GM19240 (cell line): ENCODE data around the gene USP35.
"Not testable (repeated sequence)": the region's sequence is repeated elsewhere in the genome, so short reads cannot be mapped to it uniquely, and the experiment has no call there.

Experiments used
- DNase-seq: peaks from one replicate; pipeline ENCODE4 v3.0.0; 2011; ENCODE audit warnings: low spot score; ENCODE audit not compliant: insufficient read length

Gene USP35

DNA sequence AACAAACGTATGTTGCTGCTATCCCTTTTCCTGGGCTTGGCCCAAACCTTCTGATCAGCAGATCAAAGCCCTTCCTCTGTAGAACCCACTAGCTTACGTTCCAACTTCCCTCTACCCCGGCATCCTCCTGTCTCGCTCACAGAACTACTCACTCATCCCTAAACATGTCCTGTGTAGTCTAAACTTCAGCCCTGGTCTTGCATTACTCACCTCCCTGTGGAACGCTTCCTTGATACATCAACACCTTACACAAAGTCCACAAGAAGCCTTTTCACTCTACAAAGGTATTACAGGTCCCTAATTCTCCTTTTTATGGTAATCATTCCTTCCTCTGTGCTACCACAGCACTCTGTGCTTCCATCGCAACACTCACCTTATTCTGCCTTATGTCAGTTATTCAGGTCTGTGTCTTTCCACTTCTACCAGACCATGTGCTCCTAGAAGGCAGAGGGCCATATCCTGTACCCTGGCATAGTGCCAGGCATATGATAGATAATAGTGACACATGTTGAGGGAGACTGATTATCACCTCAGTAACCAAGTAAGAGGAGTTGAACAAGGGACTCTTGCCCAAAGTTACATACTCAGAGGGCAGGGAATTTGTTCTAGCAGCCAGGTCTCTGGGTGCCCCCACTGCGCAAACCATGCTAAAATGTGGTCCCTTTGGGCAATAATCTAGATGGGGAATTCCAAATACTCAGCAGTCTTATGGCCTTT lies 41.6 kb downstream of the USP35 start:
- no peak for DNase-seq

- no peak for DNase-seq
These were observed 43.3 kb downstream of the USP35 start for GRCh38 chr11:78231962-78232501.

GRCh38 chr11:78233046-78233445 lies 44.3 kb downstream of the USP35 start:
- DNase-seq: not testable (repeated sequence)

DNA sequence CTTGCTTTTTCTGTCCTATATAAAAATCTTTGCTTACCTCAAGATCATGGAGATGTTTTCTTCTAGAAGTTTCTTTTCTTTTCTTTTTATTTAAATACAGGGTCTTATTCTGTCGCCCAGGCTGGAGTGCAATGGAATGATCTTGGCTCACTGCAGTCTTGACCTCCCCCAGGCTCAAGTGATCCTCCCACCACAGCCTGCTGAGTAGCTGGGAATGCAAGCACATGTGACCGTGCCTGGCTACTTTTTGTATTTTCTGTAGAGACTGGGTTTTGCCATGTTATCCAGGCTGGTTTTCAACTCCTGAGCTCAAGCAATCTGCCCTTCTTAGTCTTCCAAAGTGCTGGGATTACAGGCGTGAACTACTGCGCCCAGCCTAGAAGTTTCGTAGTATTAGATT lies 45.3 kb downstream of the USP35 start:
- DNase-seq: no peak

GRCh38 chr11:78237293-78238046 lies 48.8 kb downstream of the USP35 start:
- no peak for DNase-seq

DNA sequence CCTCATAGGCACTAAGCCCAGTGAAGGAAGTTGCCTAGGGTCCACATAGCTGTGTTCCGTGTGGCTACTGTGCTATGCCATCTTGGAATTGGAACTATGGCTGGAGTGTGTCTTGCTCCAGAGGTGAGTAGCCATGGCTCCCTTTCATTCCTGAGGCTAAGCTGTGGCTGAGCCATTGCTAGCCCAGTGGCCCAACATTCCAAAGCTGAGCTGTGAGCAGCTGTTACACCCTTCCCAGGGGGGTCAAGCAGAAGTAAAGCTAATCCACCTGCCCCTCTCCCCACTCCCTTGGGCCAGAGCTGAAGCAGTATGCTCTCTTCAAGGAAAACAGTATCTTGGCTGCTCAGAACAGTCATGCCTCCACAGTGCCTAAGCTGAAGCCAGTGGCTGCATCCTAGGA lies 51.1 kb downstream of the USP35 start:
- no peak for DNase-seq

GRCh38 chr11:78241475-78241874 lies 52.8 kb downstream of the USP35 start:
- DNase-seq: no peak

- DNase-seq: no peak
These were observed 55.4 kb downstream of the USP35 start for GRCh38 chr11:78244080-78244479.

DNA sequence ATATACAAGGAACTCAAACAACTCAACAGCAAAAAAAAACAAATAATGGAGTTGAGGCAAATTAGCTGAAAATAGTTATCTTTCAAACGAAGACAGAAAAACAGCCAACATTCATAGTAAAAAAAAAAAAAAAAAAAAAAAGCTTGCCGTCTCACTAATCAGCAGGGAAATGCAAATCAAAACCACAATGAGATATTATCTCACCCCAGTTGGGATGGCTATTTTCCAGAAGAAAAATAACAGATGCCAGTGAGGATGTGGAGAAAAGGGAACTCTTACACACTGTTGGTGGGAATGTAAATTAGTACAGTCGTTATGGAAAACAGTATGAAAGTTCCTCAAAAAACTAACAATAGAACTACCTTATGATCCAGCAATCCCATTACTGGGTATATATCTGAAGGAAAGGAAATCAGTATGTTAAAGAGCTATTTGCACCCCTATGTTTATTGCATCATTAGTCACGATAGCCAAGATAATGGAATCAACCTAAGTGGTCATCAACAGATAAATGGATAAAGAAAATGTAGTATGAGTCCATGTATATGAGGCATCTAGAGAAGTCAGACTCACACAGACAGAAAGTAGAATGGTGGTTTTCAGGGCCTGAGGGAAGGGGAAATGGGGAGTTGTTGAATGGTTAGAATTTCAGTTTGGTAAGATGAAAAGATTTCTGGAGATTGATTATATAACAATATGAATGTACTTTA lies 56.0 kb downstream of the USP35 start:
- DNase-seq: no peak

DNA sequence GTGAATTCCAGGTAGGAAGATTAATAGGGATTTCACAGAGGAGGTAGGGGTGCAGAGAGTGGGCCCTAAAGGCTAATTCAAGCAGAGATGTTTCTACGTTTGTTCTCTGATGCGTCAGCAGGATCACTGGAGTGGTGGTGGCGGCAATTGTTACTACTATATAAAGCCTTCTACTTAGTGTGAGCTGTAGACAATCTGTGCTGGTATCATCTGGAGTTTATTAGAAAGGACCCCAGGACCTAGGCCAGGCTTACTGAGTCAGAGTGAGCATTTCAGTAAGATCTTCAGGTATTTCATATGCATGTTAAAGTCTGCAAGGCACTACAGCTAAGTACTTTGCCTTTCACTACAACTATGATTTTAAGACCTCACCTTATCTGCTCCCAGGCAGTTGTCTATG lies 59.5 kb downstream of the USP35 start:
- DNase-seq: no peak

DNA sequence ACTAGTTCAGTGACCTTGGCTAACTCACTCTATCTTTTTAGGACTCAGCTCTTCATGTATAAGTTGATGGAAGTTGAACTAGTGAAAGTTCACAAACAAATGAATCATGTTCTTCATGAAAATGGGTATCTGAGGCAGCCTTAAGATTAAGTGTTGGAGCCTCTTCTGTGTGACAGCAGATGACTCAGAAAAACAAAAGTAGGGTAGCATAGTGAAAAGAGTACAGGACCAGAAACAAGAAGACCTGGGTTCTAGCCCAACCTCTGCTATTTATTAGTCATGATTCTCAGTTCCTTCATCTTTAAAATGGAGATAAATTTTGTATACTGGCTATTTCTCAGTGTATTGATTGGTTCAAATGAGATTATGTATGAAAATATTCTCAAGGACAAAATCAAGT lies 60.2 kb downstream of the USP35 start:
- DNase-seq: no peak

GRCh38 chr11:78250099-78250498 lies 61.4 kb downstream of the USP35 start:
- DNase-seq: no peak

- no peak for DNase-seq
These were observed 62.5 kb downstream of the USP35 start for GRCh38 chr11:78251083-78251775.

- DNase-seq: no peak
These were observed 65.1 kb downstream of the USP35 start for GRCh38 chr11:78253797-78254196.

DNA sequence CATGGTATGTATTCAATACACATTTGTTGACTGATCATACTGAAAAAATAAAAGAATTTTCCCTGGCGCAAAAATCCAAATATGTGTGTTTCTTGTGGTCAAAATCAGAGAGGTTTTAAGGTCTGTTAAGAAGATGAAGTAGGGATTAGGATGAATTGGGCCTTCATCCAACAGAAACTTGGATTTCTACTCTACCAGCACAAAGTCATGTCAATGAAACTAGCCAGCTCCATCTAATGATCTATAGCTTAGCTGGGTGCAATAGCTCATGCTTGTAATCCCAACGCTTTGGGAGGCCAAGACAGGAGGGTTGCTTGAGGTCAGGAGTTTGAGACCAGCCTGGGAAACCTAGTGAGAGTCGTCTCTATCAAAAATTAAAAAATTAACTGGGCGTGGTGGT lies 65.5 kb downstream of the USP35 start:
- DNase-seq: no peak

GRCh38 chr11:78255919-78256318 lies 67.2 kb downstream of the USP35 start:
- DNase-seq: no peak

GRCh38 chr11:78256962-78257361 lies 68.2 kb downstream of the USP35 start:
- no peak for DNase-seq

- no peak for DNase-seq
These were observed 68.9 kb downstream of the USP35 start for GRCh38 chr11:78257654-78258053.

- no peak for DNase-seq
These were observed 71.2 kb downstream of the USP35 start for GRCh38 chr11:78259777-78260487.

GRCh38 chr11:78261367-78261766 lies 72.6 kb downstream of the USP35 start:
- DNase-seq: no peak

DNA sequence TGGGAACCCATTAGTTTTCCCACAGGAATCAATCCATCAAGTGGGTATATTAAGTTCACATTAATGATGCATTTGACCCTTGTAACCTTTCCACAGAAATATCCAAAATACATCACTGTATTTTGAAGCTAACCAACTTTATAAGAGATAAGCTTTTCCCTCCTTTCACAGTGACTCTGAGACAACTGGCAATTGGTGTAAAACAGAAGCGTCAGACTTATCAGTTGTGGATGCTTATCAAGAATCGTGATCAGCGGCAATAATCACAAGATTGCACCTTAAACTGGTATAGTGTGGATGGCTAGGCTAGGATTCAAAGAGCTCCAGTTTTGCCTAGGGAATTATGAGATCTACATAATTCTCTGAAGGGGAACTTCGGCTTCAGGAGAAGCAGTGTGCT lies 73.1 kb downstream of the USP35 start:
- DNase-seq: no peak
